ENCODE results near the gene PSMC5.

The PSMC5 gene

GRCh38 chr17:63821804-63822203 is 5.4 kb upstream of the PSMC5 start:
- DNase-seq = no peak

DNA sequence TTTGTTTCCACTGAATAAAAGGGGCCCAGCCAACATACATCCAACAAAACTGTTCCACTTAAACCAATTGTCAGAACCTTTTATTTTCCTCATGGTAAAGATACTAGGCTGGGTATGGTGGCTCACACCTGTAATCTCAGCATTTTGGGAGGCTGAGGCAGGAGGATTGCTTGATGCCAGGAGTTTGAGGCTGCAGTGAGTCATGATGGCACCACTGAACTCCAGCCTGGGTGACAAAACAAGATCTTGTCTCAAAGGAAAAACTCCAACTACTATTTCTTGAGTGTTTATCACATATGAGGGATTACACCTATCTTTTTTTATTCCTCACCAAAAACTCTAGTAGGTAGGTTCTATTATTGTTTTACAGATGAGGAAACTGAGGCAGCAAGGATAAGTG is 4.7 kb upstream of the PSMC5 start:
- no peak for DNase-seq

- DNase-seq = no peak
These were observed 3.4 kb upstream of the PSMC5 start for GRCh38 chr17:63823659-63824331.

DNA sequence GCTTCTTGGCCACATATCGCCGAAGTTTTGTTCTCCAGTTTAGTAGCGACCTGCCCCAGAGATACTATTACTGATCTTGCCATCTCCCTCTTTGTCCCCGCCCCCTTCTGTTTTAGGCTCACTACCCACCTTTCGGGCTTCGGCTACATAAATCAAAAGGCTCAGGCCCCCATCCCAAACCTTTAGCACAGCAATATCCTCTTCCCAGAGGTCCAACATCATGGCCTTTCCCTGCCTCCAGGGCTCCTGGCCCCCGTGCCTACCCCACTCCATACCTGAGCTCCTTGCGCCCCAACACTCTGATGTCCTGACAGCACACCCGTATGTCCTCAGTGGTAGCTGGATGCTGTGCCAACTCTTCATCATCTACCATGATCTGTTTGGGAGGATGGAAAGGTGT is 2.9 kb upstream of the PSMC5 start:
- no peak for DNase-seq

DNA sequence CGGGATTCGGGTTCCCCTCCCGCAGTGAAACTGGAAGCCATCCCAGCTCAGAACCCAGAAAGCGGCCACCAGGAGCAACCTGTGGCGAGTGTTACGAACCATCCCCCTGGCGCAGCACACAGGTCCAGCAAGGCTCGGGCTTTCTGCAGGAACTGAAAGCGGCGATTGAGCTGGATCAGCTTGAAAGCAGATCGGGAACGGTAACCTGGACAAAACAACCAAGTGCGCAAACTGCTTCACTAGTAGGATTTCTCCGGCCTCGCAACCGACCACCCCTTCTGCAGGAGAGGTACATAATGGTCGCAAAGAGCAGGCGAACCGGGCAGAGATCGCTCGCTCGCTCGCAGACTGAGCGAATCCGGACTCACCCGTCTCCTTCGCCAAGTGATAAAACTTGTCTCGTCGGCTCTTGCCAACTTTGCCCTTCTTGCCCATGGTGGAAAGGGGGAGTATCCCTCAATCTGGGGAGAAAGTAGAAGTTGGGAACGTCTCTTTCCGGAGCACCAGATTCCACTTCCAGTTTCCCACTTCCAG is 696 bp upstream of the PSMC5 start:
- no peak for DNase-seq

- no peak for DNase-seq
These were observed 580 bp downstream of the PSMC5 start for GRCh38 chr17:63827801-63828221.

GRCh38 chr17:63828936-63829335 is 1.7 kb downstream of the PSMC5 start:
- no peak for DNase-seq

DNA sequence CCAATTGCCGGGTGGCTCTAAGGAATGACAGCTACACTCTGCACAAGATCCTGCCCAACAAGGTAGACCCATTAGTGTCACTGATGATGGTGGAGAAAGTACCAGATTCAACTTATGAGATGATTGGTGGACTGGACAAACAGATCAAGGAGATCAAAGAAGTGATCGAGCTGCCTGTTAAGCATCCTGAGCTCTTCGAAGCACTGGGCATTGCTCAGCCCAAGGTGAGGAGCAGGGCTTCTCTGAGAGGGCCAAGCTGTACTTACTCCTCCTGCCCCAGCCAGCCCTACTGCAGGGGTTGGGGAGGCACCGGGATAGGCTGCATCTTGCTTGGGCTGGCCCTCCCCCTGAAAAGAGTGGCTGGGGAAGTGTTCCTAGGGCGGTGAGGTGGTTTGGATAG is 3.0 kb downstream of the PSMC5 start:
- no peak for DNase-seq

- no peak for DNase-seq
These were observed 3.8 kb downstream of the PSMC5 start for GRCh38 chr17:63830904-63831491.

DNA sequence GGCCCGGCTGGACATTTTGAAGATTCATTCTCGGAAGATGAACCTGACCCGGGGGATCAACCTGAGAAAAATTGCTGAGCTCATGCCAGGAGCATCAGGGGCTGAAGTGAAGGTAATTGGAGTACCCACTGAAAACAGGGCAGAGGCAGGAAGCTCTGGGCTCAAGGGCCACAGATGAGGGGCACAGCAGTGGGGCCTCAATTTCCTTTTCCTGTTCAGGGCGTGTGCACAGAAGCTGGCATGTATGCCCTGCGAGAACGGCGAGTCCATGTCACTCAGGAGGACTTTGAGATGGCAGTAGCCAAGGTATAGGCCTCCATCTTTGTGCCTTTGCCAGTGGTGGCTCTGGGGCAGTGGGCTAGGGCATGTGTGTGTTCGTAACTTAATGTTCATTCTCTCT is 4.3 kb downstream of the PSMC5 start:
- DNase-seq = no peak

DNA sequence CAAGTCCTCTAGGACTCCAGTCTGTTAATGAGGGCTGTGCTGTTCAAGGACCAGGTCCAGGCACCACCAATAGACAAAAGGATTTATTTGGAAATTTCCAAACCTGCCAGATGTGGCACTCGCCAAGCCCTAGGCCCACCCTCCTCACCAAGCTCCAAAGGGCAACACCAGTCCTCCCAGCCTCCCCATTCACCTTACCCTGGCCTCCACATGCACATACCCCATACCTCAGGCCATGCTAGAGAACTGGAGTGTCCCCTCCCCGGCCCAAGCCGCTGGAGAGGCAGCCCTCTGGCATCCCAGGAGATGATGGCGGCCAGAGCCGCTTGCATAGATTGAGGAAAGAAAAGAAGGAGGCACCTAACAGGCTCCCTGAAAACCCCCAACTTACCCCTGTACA is 4.8 kb downstream of the PSMC5 start:
- no peak for DNase-seq

DNA sequence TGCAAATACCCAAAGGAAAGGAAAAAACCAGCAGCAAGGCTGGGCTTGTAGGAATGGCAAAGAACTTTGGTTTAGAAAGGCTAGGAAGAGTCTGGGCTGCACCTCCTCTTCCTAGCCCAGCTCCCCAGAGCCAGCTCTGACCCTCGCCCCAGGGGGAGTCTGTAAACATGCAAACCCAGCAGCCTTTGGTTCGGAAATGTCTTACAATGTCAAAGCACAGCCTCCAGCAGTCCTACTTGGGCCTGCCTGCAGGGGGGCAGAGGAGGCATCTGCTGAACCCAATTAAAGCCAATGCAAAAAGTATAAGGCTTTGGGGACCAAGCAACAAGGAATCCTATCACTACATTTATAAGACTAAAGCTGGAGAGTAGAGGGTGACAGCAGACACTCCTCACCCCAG is 5.2 kb downstream of the PSMC5 start:
- DNase-seq = no peak

DNA sequence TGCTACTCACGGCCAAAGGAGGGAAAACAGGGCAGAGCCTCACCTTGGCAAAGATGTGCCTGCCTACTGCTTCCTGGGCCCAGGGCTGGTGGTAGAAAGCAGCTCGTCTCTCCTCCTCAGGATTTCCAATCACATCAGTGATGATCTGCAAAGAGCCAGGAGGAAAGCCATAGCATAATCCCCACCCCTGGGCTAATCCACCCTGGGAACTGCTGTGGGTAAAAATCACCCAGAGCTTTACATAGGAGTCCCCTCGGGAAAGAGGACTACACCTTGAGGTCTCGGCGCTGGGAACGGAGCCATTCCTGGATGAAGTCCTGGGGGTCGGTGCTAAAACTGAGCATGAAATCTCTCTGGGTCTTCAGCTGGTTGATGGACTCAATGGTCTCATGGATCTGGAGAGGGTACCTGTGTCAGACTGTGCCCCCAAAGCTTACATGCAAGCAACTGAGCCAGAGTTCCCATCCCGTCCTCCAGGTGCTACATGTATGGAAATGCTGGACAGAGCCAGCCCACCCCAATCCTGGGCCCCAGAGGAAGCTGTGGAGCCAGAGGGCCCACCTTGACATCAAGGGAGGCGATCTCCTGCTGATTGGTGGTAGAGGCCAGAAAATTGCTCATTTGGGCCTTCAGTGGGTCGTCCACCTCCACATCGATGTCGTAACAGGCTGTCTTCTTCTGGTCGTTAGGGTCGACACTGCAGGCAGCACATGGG is 6.0 kb downstream of the PSMC5 start:
- no peak for DNase-seq

DNA sequence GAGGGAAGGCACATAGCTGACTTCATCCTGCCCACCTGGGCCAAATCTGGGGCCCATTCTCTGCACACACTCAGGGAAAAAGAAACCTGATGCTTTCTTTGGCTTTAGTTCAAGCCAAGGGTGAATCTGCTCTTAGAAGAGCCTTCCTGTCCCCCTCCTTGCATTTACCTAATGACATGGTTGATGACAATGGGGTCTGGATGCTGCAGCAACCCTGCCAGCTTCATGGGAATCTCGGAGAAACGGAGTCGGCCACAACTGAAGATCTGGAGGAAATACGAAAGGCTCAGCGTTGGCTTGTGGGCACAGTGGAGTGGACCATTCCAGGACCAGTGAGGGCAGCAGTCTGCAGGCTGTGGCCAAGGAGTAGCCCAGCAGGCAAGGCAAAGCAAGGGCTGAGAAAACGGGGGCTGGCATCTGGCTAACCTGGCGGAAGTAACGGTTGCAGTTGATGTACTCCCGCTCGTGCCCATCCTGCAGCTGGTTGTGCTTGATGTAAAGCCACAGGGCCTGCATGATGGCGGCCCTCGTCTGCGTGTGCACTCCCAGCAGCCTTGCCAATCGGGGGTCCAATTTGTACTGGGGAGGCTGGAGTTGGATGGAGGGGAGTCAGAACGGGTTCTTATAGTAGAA is 6.6 kb downstream of the PSMC5 start:
- DNase-seq = no peak

GRCh38 chr17:63834431-63835166 is 7.4 kb downstream of the PSMC5 start:
- DNase-seq = peak; percentile 89

- no peak for DNase-seq
These were observed 8.0 kb downstream of the PSMC5 start for GRCh38 chr17:63835167-63835720.

- DNase-seq = no peak
These were observed 9.6 kb downstream of the PSMC5 start for GRCh38 chr17:63836811-63837210.

GRCh38 chr17:63837480-63837879 is 10.2 kb downstream of the PSMC5 start:
- DNase-seq = no peak

DNA sequence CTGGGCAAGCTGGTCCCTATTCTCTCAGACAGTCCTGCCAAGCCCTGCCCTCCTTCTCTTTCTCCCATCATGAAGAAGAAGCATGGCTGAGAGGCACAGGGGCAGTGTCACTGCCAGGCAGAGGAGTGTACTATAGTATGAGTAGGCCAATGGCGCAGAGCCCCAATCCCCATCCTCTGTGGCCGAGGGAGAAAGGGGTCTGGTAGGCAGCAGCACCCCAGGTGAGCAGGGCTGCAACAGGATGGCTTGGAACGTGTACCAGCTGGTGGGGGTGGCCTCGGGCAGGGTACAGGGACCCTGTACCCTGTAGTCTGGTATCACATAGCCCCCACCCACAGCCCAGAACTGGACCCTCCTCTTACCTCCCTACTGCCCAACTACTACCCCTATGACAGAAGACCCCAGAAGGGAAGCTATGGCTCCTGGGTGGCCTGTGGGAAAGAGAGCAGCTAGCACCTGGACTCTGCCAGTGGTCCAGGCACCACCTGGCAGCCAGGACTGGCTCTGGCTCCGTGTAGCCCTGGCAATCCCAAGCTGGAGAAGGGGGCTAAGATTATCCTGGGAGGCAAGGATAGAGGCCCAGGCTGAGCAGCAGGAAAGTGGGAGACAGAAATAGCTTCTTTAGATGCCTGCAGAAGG is 10.8 kb downstream of the PSMC5 start:
- DNase-seq = no peak

- no peak for DNase-seq
These were observed 11.5 kb downstream of the PSMC5 start for GRCh38 chr17:63838631-63839171.

GRCh38 chr17:63840591-63841349 is 13.5 kb downstream of the PSMC5 start:
- no peak for DNase-seq
